HG03354 (cell line): Measurements from ENCODE around the gene BAIAP2.

Experiments
- ATAC-seq: cut with Tn5 transposase; IDR thresholded peaks from one replicate; pipeline ENCODE4 v1.9.1; 2021; ENCODE audit warnings: mild to moderate bottlenecking; ENCODE audit not compliant: unreplicated experiment, poor library complexity, severe bottlenecking

BAIAP2 gene

DNA sequence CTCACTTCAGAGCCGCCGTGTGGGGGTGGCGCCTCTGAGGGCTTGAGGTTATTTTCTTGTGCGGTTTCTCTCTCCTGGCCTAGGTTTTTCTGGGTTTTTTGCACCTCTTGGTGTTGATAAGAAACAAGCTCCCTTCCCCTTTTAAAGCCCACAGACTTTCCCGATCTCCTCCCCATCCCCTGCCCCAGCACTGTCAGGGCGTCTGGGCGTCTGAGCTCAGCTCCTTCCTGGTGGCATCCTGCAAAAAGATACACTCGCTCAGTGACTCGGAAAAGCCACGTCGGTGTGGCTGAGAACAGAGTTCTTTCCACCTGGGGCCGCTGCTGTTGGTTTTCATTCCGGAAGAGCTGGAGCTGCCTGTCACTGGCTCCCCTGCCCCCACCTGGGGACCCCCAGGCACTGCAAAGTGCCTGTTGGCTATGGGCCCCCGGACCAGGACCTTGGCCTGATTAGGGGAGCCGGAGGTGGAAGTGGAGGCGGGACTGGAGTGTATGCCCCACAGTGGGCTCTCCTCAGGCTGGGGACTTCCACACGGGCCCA is 14.5 kb downstream of the BAIAP2 start:
- ATAC-seq: no peak

- no peak for ATAC-seq
Measured at GRCh38 chr17:81049973-81050551, 15.1 kb downstream of the BAIAP2 start.

GRCh38 chr17:81050645-81051625 is 16.0 kb downstream of the BAIAP2 start:
- ATAC-seq: no peak

GRCh38 chr17:81052199-81052997 is 17.4 kb downstream of the BAIAP2 start:
- ATAC-seq: no peak

DNA sequence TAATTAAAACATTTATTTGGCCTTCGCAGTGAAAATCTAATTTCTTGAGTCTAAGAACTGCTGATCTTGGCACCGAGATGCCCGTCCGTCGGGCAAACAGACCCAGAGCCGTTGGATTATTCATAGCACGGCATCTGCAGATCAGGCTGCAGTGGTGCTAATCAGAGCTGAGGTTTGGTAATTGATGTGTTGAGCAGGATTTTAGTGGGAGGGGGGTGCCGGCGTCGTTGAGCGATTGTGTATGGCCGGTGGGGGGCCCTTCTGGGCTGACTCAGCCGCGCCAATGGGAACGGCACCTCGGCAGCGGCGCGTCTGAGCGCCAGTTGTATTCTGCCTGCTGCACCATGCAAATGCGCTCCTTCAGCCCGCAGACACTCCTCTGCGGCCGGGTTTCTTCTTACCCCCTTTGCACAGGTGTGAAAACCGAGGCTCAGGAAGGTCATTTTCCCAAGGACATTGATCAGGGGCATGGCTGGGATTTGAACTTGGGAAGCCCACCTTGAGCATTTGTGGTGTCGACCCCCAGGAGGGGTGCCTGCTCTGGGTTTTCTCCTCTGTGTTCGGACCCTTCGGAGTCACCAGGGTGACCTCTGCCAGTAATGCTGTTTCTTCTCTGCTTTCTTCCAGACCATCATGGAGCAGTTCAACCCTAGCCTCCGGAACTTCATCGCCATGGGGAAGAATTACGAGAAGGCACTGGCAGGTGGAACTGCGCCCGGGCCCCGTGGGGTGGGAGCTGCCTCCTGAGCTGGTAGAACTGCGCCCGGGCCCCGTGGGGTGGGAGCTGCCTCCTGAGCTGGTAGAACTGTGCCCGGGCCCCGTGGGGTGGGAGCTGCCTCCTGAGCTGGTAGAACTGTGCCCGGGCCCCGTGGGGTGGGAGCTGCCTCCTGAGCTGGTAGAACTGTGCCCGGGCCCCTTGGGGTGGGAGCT is 18.4 kb downstream of the BAIAP2 start:
- no peak for ATAC-seq

GRCh38 chr17:81054308-81054707 is 19.4 kb downstream of the BAIAP2 start:
- ATAC-seq: no peak

- no peak for ATAC-seq
Measured at GRCh38 chr17:81054881-81055370, 20.0 kb downstream of the BAIAP2 start.

GRCh38 chr17:81056312-81056711 is 21.4 kb downstream of the BAIAP2 start:
- ATAC-seq: no peak

DNA sequence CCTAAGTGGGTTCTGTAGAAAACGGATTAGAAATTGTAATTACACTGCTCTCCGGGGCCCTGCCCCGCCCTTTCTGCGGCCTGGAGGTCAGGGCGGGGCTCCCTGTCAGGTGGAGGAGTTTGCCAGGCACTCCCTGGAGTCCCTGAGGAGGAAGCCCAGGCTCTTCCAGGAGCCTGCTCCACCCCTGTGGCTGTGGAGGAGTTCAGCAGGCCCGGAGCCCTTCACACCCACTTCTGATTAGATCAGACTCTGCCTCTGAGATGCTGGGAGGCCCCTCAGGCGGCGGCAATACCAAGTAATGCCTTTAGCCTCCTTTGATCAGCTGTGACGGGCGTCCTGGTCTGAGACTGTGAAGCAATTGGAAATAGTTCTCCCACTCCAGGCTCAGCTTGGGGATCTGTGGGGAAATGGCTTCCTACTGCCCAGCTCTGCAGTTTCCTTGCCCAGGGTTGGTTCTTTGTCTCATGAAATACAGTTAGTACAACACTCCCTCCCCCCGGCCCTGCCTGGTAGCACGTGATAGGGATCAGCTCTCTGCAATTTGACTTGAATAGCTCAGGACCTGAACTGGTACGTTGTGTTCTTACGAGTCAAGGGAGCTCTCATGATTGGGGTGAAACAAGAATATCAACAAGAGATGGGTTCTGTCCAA is 22.3 kb downstream of the BAIAP2 start:
- ATAC-seq: no peak

DNA sequence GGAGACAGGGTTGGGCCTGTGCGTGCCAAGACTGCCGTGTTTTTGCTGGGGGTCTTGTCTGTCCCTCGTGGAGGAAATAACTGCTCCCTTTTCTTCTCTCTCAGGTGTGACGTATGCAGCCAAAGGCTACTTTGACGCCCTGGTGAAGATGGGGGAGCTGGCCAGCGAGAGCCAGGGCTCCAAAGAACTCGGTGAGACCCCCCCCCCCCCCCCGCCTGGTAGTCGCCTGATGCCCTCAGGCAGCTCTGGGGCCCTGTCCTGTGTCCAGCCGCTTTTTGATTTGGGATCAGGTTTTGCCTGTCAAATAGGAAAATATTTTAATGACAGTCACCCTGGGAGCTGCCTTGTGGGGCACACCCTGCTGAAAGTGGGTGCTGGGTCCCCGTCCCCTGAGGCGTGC is 22.8 kb downstream of the BAIAP2 start:
- no peak for ATAC-seq

DNA sequence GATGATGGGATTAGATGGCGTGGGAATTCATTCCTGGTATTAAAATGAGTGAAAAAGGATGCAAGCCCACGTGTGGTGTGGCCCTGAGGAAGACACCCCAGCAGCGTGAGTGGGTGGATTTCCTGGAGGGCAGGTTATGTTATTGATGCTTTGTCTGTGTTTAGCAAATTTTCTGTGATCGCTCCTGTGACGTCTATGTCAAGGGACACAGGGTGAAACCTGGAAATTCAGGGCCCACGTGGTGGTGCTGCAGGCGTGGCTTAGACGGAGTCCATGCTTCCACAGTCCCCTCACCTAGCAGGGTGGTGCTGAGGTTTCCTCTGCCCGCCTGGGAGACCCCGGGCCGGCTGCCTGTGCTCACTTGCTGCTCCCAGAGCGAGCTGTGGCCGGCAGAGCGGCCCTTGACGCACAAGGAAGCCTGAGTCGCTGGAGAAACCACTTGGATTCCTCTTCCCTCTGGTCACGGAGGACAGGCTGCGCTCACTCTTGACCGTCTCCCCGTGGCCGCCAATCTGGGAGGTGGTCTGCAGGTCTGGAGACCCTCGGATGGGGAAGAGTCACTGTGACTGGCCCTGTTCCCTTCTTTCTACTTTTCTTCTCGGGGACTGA is 23.4 kb downstream of the BAIAP2 start:
- no peak for ATAC-seq

DNA sequence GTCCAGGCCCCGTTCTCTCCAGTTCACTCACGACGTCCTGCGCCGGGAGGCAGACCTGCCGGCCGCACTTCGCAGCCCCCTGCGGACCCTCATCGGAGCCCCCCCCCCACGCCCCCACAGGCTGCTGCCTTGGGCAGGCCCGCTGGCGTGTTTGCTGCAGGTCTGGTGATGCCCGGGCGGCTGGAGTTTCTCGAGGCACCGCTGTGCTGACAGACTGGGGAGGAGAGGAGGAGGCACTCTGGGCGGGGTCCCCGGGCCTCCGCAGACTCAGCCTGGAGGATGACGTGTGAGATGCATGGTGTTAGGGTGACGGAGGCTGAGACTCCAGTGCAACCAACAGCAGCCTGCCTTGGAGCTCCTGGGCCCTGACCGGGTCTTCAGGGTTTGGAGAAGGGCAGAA is 24.1 kb downstream of the BAIAP2 start:
- no peak for ATAC-seq

- ATAC-seq: no peak
Measured at GRCh38 chr17:81060416-81060815, 25.5 kb downstream of the BAIAP2 start.

GRCh38 chr17:81061027-81061735 is 26.2 kb downstream of the BAIAP2 start:
- ATAC-seq: no peak

- ATAC-seq: no peak
Measured at GRCh38 chr17:81062014-81062780, 27.2 kb downstream of the BAIAP2 start.

DNA sequence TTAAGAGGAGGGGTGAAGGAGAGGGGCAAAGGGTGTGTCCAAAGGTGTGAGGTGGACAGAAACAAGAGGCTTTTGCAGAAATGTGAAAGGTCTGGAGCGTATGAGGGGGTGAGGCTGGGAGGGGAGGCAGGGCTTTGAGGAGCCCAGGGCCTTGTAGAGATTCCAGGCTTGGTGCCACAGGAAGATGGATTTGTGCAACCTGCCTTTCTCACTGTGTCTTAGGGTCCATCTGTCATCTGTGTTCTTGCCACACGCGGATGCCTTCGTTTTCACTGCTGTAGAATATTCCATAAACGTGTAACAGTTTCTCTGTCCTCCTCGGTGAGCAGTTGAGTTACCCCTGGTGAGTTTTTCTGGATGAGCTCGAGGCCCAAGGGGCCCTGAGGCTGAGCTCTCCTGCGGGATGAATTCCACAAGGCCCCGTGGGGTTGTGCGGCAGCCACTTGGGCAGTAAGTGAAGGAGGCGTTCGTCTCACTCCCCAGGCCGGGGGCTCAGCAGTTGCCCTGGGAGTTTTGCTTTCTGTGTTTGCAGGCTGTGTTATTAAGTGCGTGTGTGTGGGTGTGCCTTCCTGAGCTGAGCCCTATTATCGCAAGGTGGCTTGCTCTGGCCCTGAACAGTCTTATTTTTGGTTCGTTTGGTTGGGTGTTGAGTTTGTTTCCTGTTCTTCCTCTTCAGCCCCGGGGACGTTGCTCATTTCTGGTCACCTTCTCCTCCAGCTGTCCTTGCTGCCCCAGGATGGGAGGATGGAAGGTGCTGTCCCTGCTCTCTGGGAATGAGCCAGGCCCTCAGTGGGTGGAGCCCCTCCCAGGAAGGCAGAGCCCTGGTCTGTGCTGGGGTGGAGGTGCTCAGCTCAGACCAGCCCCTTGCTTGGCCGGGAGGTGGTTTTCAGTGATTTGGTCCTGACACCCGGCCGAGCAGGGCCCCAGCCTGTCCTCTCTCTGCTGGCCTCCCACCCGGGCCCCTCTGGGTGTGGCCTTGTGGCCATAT is 28.4 kb downstream of the BAIAP2 start:
- no peak for ATAC-seq
